K562 (cell line): ENCODE data around the gene PSMB10. TPM values are rescaled to one million over a fixed set of nuclear protein-coding genes. Genes with fewer than 3 reads are reported as not detected.
A peak's percentile ranks its signal among the peaks of the same experiment; 100 is the strongest.

Source experiments
- ATF3 ChIP-seq, 2 experiments: fragments of 450-650 bp in 1 of 2; sonication (generic) in 1 of 2; formaldehyde crosslinking in 1 of 2; IDR thresholded peaks in 1 of 2; conservative IDR thresholded peaks in 1 of 2; 2 replicates each; pipeline versions ENCODE4 v1.6.1 to v1.8.1; 2016 to 2023; ENCODE audit warnings: mild to moderate bottlenecking in 2 of 2, moderate library complexity in 2 of 2, inconsistent platforms in 1 of 2, missing genetic modification reagents in 1 of 2
- COPS2 ChIP-seq: fragments of 450-650 bp; conservative IDR thresholded peaks from 2 replicates; pipeline ENCODE4 v1.6.1; 2016; ENCODE audit warnings: mild to moderate bottlenecking, moderate library complexity
- FOXJ3 ChIP-seq: sonication (generic); formaldehyde crosslinking; IDR thresholded peaks from 2 replicates; pipeline ENCODE4 v1.4.0; 2020; ENCODE audit warnings: mild to moderate bottlenecking, missing genetic modification reagents
- GATAD2A ChIP-seq: fragments of 450-650 bp; IDR thresholded peaks from 2 replicates; pipeline ENCODE4 v1.6.1; 2017
- HMG20B ChIP-seq: fragments of 250-450 bp; sonication (Bioruptor Pico); IDR thresholded peaks from 2 replicates; pipeline ENCODE4 v1.5.0; 2021; ENCODE audit warnings: mild to moderate bottlenecking
- KAT7 ChIP-seq: sonication (generic); formaldehyde crosslinking; IDR thresholded peaks from 2 replicates; pipeline ENCODE4 v1.8.0; 2022; ENCODE audit warnings: missing genetic modification reagents, mild to moderate bottlenecking, borderline replicate concordance
- KLF10 ChIP-seq: fragments of 250-450 bp; sonication (Bioruptor Pico); IDR thresholded peaks from 2 replicates; pipeline ENCODE4 v1.6.1; 2021; ENCODE audit warnings: matching md5 sums
- KLF13 ChIP-seq: fragments of 450-650 bp; IDR thresholded peaks from 2 replicates; pipeline ENCODE4 v1.6.1; 2016; ENCODE audit warnings: missing genetic modification characterization, low read depth, mild to moderate bottlenecking, missing compliant biosample characterization, moderate library complexity, borderline replicate concordance
- RB1 ChIP-seq: fragments of 450-650 bp; IDR thresholded peaks from 2 replicates; pipeline ENCODE4 v1.6.1; 2017; ENCODE audit warnings: low read depth, mild to moderate bottlenecking
- RBM14 ChIP-seq: fragments of 200-400 bp; formaldehyde crosslinking; IDR thresholded peaks from 2 replicates; pipeline ENCODE4 v1.6.1; 2018; ENCODE audit warnings: low read depth, mild to moderate bottlenecking, low read length, moderate library complexity, borderline replicate concordance; ENCODE audit not compliant: insufficient read depth
- RBM34 ChIP-seq: fragments of 200-400 bp; formaldehyde crosslinking; IDR thresholded peaks from 2 replicates; pipeline ENCODE4 v1.6.1; 2018; ENCODE audit warnings: low read length, borderline replicate concordance; ENCODE audit not compliant: insufficient read depth
- polyA plus RNA-seq, 8 experiments: library from polyadenylated mRNA; depleted of rRNA in 4 of 8; stranded (reverse) in 5 of 8; unstranded in 3 of 8; fragments of >200 nt; fragmentation: Nextera tagmentation in 2 of 8; fragmentation: Illumina TruSeq in 1 of 8; extraction: Ambion mirVana in 2 of 8; extraction: Trizol in 1 of 8; gene quantifications; 2 replicates each; pipeline versions ENCODE4 v1.2.1 to v1.2.3, GENCODE V29; 2011 to 2014; ENCODE audit warnings: inconsistent platforms in 1 of 8, missing spikeins in 1 of 8
- total RNA-seq, 7 experiments: library from RNA; depleted of rRNA in 6 of 7; stranded (reverse); fragments of >200 nt in 6 of 7; fragmentation: Illumina TruSeq in 2 of 7; extraction: Trizol in 2 of 7; gene quantifications; 2 replicates each; pipeline versions ENCODE4 v1.2.1 to v1.2.3, GENCODE V29; 2011 to 2021; ENCODE audit warnings: low replicate concordance in 1 of 7
- TF ChIP-seq, protein P1 (sequence below), 2 experiments: fragments of 450-650 bp; IDR thresholded peaks; 2 replicates each; pipeline ENCODE4 v1.6.1; 2018; ENCODE audit warnings: mild to moderate bottlenecking in 2 of 2, low read depth in 1 of 2; ENCODE audit not compliant: partially characterized antibody in 2 of 2
- TF ChIP-seq, protein P2 (sequence below), 2 experiments: fragments of 450-650 bp; formaldehyde crosslinking in 1 of 2; IDR thresholded peaks; 2 replicates each; pipeline versions ENCODE4 v1.4.0 to v1.6.1; 2014 to 2020; ENCODE audit warnings: mild to moderate bottlenecking in 2 of 2, borderline replicate concordance in 1 of 2, low read depth in 1 of 2

Gene PSMB10
- total and polyA plus RNA-seq, 9 of the 15 experiments (the other 6 are each of a cell fraction or from before 2014, with no cell fraction given): 11.7 to 105 (median 51.0) TPM

GRCh38 chr16:67892899-67893742, 43.5 kb downstream of the PSMB10 start, which contains the start of gene PSKH1 (continued):
- TF ChIP-seq, protein P1, sequence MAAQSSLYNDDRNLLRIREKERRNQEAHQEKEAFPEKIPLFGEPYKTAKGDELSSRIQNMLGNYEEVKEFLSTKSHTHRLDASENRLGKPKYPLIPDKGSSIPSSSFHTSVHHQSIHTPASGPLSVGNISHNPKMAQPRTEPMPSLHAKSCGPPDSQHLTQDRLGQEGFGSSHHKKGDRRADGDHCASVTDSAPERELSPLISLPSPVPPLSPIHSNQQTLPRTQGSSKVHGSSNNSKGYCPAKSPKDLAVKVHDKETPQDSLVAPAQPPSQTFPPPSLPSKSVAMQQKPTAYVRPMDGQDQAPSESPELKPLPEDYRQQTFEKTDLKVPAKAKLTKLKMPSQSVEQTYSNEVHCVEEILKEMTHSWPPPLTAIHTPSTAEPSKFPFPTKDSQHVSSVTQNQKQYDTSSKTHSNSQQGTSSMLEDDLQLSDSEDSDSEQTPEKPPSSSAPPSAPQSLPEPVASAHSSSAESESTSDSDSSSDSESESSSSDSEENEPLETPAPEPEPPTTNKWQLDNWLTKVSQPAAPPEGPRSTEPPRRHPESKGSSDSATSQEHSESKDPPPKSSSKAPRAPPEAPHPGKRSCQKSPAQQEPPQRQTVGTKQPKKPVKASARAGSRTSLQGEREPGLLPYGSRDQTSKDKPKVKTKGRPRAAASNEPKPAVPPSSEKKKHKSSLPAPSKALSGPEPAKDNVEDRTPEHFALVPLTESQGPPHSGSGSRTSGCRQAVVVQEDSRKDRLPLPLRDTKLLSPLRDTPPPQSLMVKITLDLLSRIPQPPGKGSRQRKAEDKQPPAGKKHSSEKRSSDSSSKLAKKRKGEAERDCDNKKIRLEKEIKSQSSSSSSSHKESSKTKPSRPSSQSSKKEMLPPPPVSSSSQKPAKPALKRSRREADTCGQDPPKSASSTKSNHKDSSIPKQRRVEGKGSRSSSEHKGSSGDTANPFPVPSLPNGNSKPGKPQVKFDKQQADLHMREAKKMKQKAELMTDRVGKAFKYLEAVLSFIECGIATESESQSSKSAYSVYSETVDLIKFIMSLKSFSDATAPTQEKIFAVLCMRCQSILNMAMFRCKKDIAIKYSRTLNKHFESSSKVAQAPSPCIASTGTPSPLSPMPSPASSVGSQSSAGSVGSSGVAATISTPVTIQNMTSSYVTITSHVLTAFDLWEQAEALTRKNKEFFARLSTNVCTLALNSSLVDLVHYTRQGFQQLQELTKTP (IDR thresholded peaks at IDR 0.05; ENCODE audit: low read depth in 1 of 2, partially characterized antibody in 2 of 2): no peak
- no peak for TF ChIP-seq FOXJ3
- no peak for TF ChIP-seq HMG20B
- TF ChIP-seq ATF3 (IDR thresholded peaks at IDR 0.05): no peak
- no peak for TF ChIP-seq ATF3 (CRISPR knock-in tag; conservative IDR thresholded peaks at IDR 0.05)
- peak; percentile 80 for TF ChIP-seq RB1
- no peak for TF ChIP-seq KLF10 (CRISPR knock-in tag)
- no peak for TF ChIP-seq GATAD2A
- TF ChIP-seq, protein P2, sequence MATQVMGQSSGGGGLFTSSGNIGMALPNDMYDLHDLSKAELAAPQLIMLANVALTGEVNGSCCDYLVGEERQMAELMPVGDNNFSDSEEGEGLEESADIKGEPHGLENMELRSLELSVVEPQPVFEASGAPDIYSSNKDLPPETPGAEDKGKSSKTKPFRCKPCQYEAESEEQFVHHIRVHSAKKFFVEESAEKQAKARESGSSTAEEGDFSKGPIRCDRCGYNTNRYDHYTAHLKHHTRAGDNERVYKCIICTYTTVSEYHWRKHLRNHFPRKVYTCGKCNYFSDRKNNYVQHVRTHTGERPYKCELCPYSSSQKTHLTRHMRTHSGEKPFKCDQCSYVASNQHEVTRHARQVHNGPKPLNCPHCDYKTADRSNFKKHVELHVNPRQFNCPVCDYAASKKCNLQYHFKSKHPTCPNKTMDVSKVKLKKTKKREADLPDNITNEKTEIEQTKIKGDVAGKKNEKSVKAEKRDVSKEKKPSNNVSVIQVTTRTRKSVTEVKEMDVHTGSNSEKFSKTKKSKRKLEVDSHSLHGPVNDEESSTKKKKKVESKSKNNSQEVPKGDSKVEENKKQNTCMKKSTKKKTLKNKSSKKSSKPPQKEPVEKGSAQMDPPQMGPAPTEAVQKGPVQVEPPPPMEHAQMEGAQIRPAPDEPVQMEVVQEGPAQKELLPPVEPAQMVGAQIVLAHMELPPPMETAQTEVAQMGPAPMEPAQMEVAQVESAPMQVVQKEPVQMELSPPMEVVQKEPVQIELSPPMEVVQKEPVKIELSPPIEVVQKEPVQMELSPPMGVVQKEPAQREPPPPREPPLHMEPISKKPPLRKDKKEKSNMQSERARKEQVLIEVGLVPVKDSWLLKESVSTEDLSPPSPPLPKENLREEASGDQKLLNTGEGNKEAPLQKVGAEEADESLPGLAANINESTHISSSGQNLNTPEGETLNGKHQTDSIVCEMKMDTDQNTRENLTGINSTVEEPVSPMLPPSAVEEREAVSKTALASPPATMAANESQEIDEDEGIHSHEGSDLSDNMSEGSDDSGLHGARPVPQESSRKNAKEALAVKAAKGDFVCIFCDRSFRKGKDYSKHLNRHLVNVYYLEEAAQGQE (IDR thresholded peaks at IDR 0.05; ENCODE audit: borderline replicate concordance): no peak
- TF ChIP-seq, protein P2 (CRISPR knock-in tag; IDR thresholded peaks at IDR 0.05; ENCODE audit: low read depth): peak; percentile 81
- TF ChIP-seq KAT7 (CRISPR knock-in tag): no peak; the same call in 1 of the 2 replicates
- TF ChIP-seq RBM34: no peak
- TF ChIP-seq KLF13 (tag): no peak
- no peak for TF ChIP-seq COPS2
- TF ChIP-seq RBM14: no peak
